Aorta (tissue), 5 donors: ENCODE measurements around the gene SCN10A. TPM values are rescaled to one million over a fixed set of nuclear protein-coding genes. Genes with fewer than 3 reads are reported as not detected.

Experiments used
- ATAC-seq: fragments of 200-7000 bp; cut with Tn5 transposase; one replicate; pipeline ENCODE4 v1.9.1; 2022; ENCODE audit warnings: moderate library complexity; ENCODE audit not compliant: low FRiP score
- DNase-seq, 2 donors: peaks; one replicate each; pipeline ENCODE4 v3.0.0-alpha.2; 2020
- H3K27ac ChIP-seq, 2 donors: one replicate each; pipeline ENCODE4 v1.5.1; 2013; ENCODE audit warnings: low read length in 2 of 2, mild to moderate bottlenecking in 2 of 2, moderate library complexity in 2 of 2, control low read depth in 1 of 2, inconsistent platforms in 1 of 2, low read depth in 1 of 2
- H3K27me3 ChIP-seq, 2 donors: one replicate each; pipeline ENCODE4 v1.6.1; 2013; ENCODE audit warnings: control low read depth in 1 of 2, low read length in 1 of 2, mild to moderate bottlenecking in 1 of 2, moderate library complexity in 1 of 2; ENCODE audit not compliant: insufficient read depth in 2 of 2, control insufficient read depth in 1 of 2
- H3K36me3 ChIP-seq, 2 donors: one replicate each; pipeline ENCODE4 v1.6.1; 2013; ENCODE audit warnings: control low read depth in 1 of 2, low read length in 1 of 2, mild to moderate bottlenecking in 1 of 2; ENCODE audit not compliant: insufficient read depth in 2 of 2, control insufficient read depth in 1 of 2
- H3K4me1 ChIP-seq, 2 donors: one replicate each; pipeline ENCODE4 v1.6.1; 2013; ENCODE audit warnings: low read length in 2 of 2, control low read depth in 1 of 2, mild to moderate bottlenecking in 1 of 2, moderate library complexity in 1 of 2; ENCODE audit not compliant: insufficient read depth in 2 of 2, control insufficient read depth in 1 of 2
- H3K4me3 ChIP-seq, 2 donors: one replicate each; pipeline ENCODE4 v1.5.1; 2013; ENCODE audit warnings: low read length in 2 of 2, control low read depth in 1 of 2, mild to moderate bottlenecking in 1 of 2
- H3K9me3 ChIP-seq: one replicate; pipeline ENCODE4 v1.6.1; 2013; ENCODE audit warnings: mild to moderate bottlenecking, low read length; ENCODE audit not compliant: control insufficient read depth
- WGBS, 2 donors: extraction: QIAGEN DNeasy Blood & Tissue Kit; methylation state at CpG; one replicate each; pipeline ENCODE4 v1.1.7; 2013; 5-methylcytosine and 5-hydroxymethylcytosine counted together
- intact Hi-C, 2 donors: fragments of 100-400 bp; cut with DNase I; formaldehyde crosslinking; loops; one replicate each; pipeline versions ENCODE4 v1.14.2 to v1.15.0; 2022
- polyA plus RNA-seq, 2 donors: library from polyadenylated mRNA; stranded (reverse); fragments of 200-250 nt; gene quantifications; one replicate each; pipeline ENCODE4 v1.2.3, GENCODE V29; 2013
- total RNA-seq, 2 donors: library from RNA; stranded (reverse); fragmentation: NEBNext Ultra II Directional; extraction: Animal tissue kit (Norgen Biotek cat#: 25700); gene quantifications; one replicate each; pipeline ENCODE4 v1.2.1, GENCODE V29; 2021
- donor health status: healthy with polysubstance abuse.
- donor health status: Bipolar disorder and iron deficiency.
- donor health status: DM: no; HTN: no; CAD: no.
- donor health status: DM: no; HTN: no; CAD: no.
- donor health status: DM: yes; HTN: yes; CAD: no.

The SCN10A gene
- total and polyA plus RNA-seq, 4 donors = not detected

DNA sequence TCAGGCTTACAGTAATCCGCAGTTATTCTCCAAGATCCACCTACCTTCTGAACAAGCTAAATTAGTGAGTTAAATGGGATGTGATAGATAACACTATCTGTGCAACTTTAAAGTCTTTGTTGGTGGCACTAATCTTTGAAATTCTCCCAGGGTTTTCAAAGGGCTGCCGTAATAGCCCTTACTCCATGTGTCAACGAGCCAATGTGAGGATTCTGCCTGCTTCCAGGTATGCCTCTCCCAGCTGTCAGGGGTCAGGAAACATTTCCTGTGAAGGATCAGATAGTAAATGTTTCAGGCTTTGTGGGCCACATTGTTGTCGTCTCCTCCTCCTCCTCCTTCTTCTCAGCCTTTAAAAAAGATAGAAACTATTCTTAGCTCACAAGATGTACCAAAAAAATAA lies 146.3 kb downstream of the SCN10A start:
- H3K4me1 ChIP-seq = no peaks in the 10 kb centered on the region
- no peaks in the 10 kb centered on the region for H3K27me3 ChIP-seq
- no peak overlapping the region for H3K4me3 ChIP-seq
- WGBS, 2 donors = 25 to 32% methylated on average over 4 of the region's 4 CpGs
- H3K36me3 ChIP-seq = no peaks in the 10 kb centered on the region
- intact Hi-C loops = no loop called here
- H3K27ac ChIP-seq = no peak overlapping the region
- no peaks in the 10 kb centered on the region for H3K9me3 ChIP-seq
- ATAC-seq (no peak), DNase-seq (no peak)

DNA sequence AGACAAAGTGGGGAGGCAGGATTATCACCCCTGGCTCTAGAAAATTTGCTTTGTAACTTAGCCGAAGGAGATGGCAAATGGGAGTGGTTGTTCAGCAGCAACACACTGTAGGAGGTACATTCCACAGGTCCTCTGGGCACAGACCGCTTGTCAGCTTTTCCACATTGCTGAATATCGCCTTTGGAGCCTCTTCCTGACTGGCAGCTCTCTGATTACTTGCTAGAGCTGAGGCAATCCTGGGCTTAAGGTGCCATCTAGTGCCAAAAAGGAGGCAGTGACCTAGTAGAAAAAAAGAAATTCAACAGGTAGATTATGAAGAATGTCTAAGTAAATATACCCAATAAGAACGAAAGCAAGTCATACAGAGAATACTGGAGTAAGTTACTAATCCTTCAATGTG lies 153.5 kb downstream of the SCN10A start:
- no peak overlapping the region for H3K4me3 ChIP-seq
- no peaks in the 10 kb centered on the region for H3K4me1 ChIP-seq
- H3K9me3 ChIP-seq = peaks cover 7% of the 10 kb centered on the region
- DNase-seq = no peak
- WGBS, 2 donors = 24 to 41% methylated on average over 4 of the region's 4 CpGs
- no peak overlapping the region for H3K27ac ChIP-seq
- intact Hi-C loops = no loop called here
- H3K36me3 ChIP-seq = no peaks in the 10 kb centered on the region
- H3K27me3 ChIP-seq = no peaks in the 10 kb centered on the region
- no peak for ATAC-seq

DNA sequence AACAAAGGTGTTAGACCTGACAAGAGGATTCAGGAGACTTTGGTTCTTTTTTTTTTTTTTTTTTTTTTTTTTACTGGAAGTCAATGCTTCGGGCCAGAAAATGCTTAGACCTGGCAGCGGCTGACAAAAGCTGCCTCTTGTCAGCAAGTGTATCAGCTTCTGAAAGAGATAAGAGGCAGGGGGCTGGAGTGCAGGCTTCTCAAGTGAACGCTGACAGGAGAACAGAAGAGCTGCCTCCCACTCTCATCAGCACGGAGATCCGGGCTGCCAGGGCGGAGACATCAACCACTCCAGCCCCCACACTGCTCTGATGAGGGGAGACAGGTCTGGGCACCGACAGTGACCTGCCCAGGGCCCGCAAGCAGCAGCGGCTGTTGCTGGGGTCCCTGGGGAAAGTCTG lies 157.2 kb downstream of the SCN10A start:
- H3K27ac ChIP-seq = no peak overlapping the region
- intact Hi-C loops = no loop called here
- no peak overlapping the region for H3K4me3 ChIP-seq
- 14 to 15% methylated on average over 9 of the region's 9 CpGs for WGBS, 2 donors
- no peaks in the 10 kb centered on the region for H3K36me3 ChIP-seq
- DNase-seq (no peak), ATAC-seq (no peak)
- H3K9me3 ChIP-seq = peaks cover 7% of the 10 kb centered on the region
- H3K4me1 ChIP-seq = no peaks in the 10 kb centered on the region
- no peaks in the 10 kb centered on the region for H3K27me3 ChIP-seq

DNA sequence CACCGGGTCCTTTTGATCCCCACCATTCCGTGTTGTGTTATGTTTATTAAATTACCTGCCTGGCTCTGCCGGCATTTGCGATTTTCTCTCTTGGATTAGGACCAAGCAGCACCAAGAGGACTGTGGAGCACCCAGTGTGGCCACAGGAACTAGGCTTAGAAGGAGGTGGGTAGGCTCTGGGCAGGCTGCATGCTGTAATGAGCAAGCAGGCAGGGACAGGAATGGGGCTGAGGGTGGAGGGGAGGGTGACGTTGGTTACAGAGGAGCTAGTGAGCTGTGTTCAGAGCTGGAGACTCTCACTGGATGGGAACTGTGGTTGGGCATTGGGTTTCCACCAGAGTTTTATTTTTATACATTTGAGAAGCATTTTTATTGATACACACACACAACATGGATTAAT lies 158.6 kb downstream of the SCN10A start:
- WGBS, 2 donors = 46 to 61% methylated on average over 5 of the region's 5 CpGs
- ATAC-seq = no peak
- no peak for DNase-seq
- Histone ChIP-seq H3K4me3 (no peak overlapping the region), H3K9me3 (peaks cover 4% of the 10 kb centered on the region), H3K27ac (no peak overlapping the region), H3K27me3 (no peaks in the 10 kb centered on the region), H3K36me3 (no peaks in the 10 kb centered on the region), H3K4me1 (no peaks in the 10 kb centered on the region)
- intact Hi-C loops = no loop called here

DNA sequence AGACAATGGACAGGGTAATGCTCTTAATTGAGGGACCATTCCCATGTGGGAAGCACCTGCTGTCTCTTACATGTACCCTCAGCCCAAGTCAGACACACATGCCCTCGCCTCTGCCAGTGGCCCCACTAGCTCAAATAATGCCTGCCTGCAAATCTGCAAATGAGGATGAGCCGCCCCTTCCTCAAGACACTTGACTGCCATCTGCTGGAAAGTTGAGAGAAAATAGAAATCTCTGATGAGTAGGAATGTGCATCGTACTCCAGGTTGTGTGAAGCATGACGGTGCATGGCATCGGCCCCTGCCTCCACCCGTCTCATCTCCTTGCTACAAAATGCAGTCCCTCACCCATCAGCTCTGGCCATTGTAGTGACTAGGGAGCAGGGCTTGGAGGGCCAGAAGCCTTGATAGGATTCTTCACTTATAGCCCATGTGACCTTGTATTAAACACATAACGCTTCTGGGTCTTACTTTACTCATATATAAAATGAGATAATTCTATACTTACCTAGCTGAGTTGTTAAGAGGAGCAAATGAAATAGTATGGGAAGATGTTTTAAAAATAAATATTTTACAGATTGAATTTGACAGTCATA lies 160.2 kb downstream of the SCN10A start:
- no peak for ATAC-seq
- intact Hi-C loops = loop anchor here in 1 of 2 donors (2.0 kb wide), 1 partner anchor 135 kb away; no protein-coding TSS in a partner anchor

DNA sequence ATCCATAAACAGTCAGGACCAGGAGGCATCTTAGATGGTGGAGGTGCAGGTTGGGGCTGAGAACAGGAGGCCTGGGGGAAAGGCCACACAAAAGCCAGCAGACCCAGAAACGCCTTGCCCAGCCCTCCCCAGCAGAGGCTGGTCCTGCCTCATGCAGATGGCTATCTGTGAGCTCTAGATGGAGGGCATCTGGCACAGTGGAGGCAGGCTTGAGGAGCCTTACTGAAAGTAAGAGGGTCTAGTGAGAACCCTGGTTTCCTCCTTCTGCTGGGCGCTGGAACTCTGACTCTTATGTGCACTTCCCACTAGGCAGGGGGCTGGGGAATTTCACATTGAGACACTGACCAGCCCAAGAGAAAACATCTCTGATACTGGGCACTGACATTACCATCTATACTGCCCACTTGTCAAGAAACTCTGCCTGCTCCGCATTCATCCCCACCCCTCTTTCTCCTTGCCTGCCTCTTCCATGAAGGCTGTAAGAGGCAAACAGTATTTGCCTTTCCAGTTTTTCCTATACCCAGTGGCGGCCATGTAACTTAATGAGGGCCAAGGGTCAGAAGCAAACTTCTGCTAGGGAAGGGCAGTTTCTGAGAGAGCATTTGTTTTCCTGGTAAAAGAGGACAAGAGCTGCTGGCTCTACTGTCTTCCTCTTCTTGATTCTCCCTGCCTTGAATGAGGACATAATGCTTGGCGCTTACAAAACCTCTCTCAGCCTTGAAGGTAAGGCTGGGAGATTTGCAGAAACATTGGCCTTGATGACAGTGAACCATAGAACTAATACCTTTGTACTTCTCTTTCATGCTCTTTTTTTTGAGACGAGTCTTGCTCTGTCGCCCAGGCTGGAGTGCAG lies 162.1 kb downstream of the SCN10A start:
- DNase-seq (no peak), ATAC-seq (no peak)
- Histone ChIP-seq H3K4me3 (no peak overlapping the region), H3K27ac (no peak overlapping the region), H3K27me3 (no peaks in the 10 kb centered on the region), H3K4me1 (no peaks in the 10 kb centered on the region), H3K36me3 (no peaks in the 10 kb centered on the region), H3K9me3 (no peaks in the 10 kb centered on the region)
- intact Hi-C loops = loop anchor here (2.0 to 5.0 kb wide), 2 partner anchors 132 to 133 kb away; no protein-coding TSS in a partner anchor
- WGBS, 2 donors = 82 to 88% methylated on average over 7 of the region's 7 CpGs

More for the DNA sequence above, 160.2 kb downstream of the SCN10A start:
- Histone ChIP-seq H3K4me1 (no peaks in the 10 kb centered on the region), H3K36me3 (no peaks in the 10 kb centered on the region), H3K9me3 (no peaks in the 10 kb centered on the region), H3K27me3 (no peaks in the 10 kb centered on the region), H3K27ac (no peak overlapping the region), H3K4me3 (no peak overlapping the region)
- DNase-seq = no peak
- WGBS, 2 donors = 13 to 16% methylated on average over 7 of the region's 7 CpGs

DNA sequence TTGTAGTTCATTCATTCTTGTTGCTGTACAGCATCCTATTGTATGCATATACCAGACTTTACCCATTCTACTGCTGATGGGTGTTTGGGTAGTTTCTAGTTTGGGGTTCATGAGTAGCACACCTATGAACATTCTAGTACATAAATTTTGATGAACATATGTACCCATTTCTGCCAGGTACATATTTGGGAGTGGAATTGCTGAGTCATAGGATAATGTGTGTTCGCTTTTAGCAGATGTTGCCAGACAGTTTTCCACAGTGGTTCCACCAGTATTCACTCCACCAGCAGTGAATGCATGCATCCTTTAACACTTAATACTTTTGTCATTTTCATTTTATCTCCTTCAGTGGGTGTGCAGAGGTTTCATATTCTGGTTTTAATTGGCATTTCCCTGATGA lies 163.1 kb downstream of the SCN10A start:
- Histone ChIP-seq H3K27me3 (no peaks in the 10 kb centered on the region), H3K4me1 (no peaks in the 10 kb centered on the region)
- WGBS, 2 donors = 87 to 90% methylated on average over 1 of the region's 1 CpG

DNA sequence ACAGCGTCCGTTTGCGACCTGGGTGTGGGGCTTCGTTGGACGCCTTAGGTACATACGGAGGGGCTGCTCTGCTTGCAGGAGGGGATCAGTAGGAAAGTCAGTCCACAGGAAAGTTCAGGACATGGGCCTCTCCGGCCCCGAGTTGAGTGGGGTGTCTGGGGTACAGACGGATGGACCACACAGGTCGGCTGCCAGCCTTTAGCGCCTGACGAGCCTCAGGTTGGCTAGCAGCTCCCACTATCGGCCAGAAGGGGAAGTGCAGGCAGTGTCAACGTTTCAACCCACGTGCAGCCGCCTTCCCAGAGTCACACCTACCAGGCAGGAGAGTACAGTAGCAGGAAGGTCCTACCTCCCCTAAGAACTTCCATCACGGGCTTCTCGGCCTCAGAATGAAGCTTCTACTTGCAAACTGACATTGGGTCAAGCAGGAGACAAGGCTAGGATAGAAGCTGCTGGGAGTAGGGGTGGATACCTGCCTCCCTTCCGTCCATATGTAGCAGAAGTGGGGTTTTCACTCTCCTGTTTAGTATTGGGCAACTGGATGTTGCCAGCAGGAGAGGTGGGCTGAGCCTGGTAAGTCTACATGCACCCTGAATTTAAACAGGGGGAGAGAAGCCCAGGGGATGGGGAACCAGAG lies 164.7 kb downstream of the SCN10A start:
- no peak overlapping the region for H3K4me3 ChIP-seq
- DNase-seq = peak; percentile 71 to 84
- no peaks in the 10 kb centered on the region for H3K36me3 ChIP-seq
- intact Hi-C loops = loop anchor here (1.0 to 5.0 kb wide), 2 partner anchors 129 to 155 kb away; partner anchors contain the start of gene EXOG (in 1 of the 2)
- 8 to 9% methylated on average over 19 of the region's 19 CpGs for WGBS, 2 donors
- H3K4me1 ChIP-seq = no peaks in the 10 kb centered on the region
- no peaks in the 10 kb centered on the region for H3K27me3 ChIP-seq
- H3K9me3 ChIP-seq = no peaks in the 10 kb centered on the region
- ATAC-seq = peak; percentile 83
- no peak overlapping the region for H3K27ac ChIP-seq

More for the DNA sequence above, 163.1 kb downstream of the SCN10A start:
- H3K9me3 ChIP-seq = no peaks in the 10 kb centered on the region
- no peak overlapping the region for H3K4me3 ChIP-seq
- DNase-seq (no peak), ATAC-seq (no peak)
- no peak overlapping the region for H3K27ac ChIP-seq
- intact Hi-C loops = loop anchor here in 1 of 2 donors (5.0 kb wide), 1 partner anchor 131 kb away; no protein-coding TSS in a partner anchor
- no peaks in the 10 kb centered on the region for H3K36me3 ChIP-seq
